A549 (cell line): Measurements from ENCODE around the gene PDX1. TPM values are rescaled to one million over a fixed set of nuclear protein-coding genes. Genes with fewer than 3 reads are reported as not detected.

ENCODE experiments used
- ATAC-seq, 2 experiments: fragments of 200-7000 bp in 1 of 2; fragments of >200 bp in 1 of 2; cut with Nextera tagmentation in 1 of 2; cut with Tn5 transposase in 1 of 2; 3 replicates each; pipeline versions ENCODE4 v1.8.0 to v1.9.1; 2018 to 2020; ENCODE audit warnings: mild to moderate bottlenecking in 1 of 2, moderate library complexity in 1 of 2
- CTCF ChIA-PET: fragments of 300-600 bp; sonication (Branson Sonifier 250); formaldehyde crosslinking; extraction: SDS; loops from one replicate; lab custom pipeline; 2021; ENCODE audit warnings: antibody characterized with exemption, inconsistent platforms; lab: Yijun Ruan, JAX
- POLR2A ChIA-PET: fragments of 350-600 bp; formaldehyde crosslinking; extraction: SDS; loops from one replicate; lab custom pipeline; 2021; ENCODE audit warnings: antibody characterized with exemption, inconsistent platforms; lab: Yijun Ruan, JAX
- DNase-seq, 2 experiments: peaks; one replicate each; pipeline versions ENCODE4 v3.0.0 to v3.0.0-alpha.2; 2011 to 2016; ENCODE audit warnings: low read depth in 1 of 2, low spot score in 1 of 2
- FAIRE-seq: peaks from 2 replicates; lab custom pipeline; 2011; peaks lifted over from hg19 to GRCh38; lab: Jason Lieb, UNC
- H3K27ac ChIP-seq, 2 experiments: fragments of >200 bp; sonication (Bioruptor Twin); formaldehyde crosslinking; 3 replicates each; pipeline ENCODE4 v1.5.1; 2016 to 2017
- H3K4me1 ChIP-seq: fragments of >200 bp; sonication (Bioruptor Twin); formaldehyde crosslinking; 3 replicates; pipeline ENCODE4 v1.6.1; 2016
- H3K4me2 ChIP-seq: fragments of >200 bp; sonication (Bioruptor Twin); formaldehyde crosslinking; 3 replicates; pipeline ENCODE4 v1.6.1; 2016
- H3K4me3 ChIP-seq: fragments of >200 bp; sonication (Bioruptor Twin); formaldehyde crosslinking; 3 replicates; pipeline ENCODE4 v1.5.1; 2016
- H3K9me3 ChIP-seq: fragments of >200 bp; sonication (Bioruptor Twin); formaldehyde crosslinking; 3 replicates; pipeline ENCODE4 v1.6.1; 2016
- ATOH8 ChIP-seq: fragments of 250-450 bp; sonication (Bioruptor Pico); IDR thresholded peaks from 2 replicates; pipeline ENCODE4 v1.5.0; 2020; ENCODE audit warnings: low read depth, mild to moderate bottlenecking, moderate library complexity
- BCL3 ChIP-seq: fragments of >200 bp; sonication (Bioruptor Twin); formaldehyde crosslinking; IDR thresholded peaks from 3 replicates; pipeline ENCODE4 v1.6.1; 2016
- CBX8 ChIP-seq: fragments of 200-600 bp; sonication (generic); IDR thresholded peaks from 2 replicates; pipeline ENCODE4 v1.6.1; 2016
- CEBPB ChIP-seq, 2 experiments: fragments of >200 bp in 1 of 2; sonication (Bioruptor Twin) in 1 of 2; formaldehyde crosslinking in 1 of 2; IDR thresholded peaks; 2 replicates each; pipeline ENCODE4 v1.6.1; 2012 to 2016
- CHD2 ChIP-seq: fragments of 150-350 bp; IDR thresholded peaks from 2 replicates; pipeline ENCODE4 v1.6.1; 2014; ENCODE audit warnings: low read length; ENCODE audit not compliant: partially characterized antibody
- CHD4 ChIP-seq: fragments of 200-600 bp; sonication (generic); IDR thresholded peaks from 2 replicates; pipeline ENCODE4 v1.6.1; 2016; ENCODE audit warnings: antibody characterized with exemption, mild to moderate bottlenecking, borderline replicate concordance
- CTCF ChIP-seq: fragments of >200 bp; sonication (Bioruptor Twin); formaldehyde crosslinking; IDR thresholded peaks from 3 replicates; pipeline ENCODE4 v1.5.1; 2016
- E2F6 ChIP-seq: IDR thresholded peaks from 2 replicates; pipeline ENCODE4 v1.6.1; 2012; ENCODE audit warnings: low read depth, borderline replicate concordance
- ELK1 ChIP-seq: fragments of 150-350 bp; IDR thresholded peaks from 2 replicates; pipeline ENCODE4 v1.6.1; 2014; ENCODE audit warnings: low read depth, mild to moderate bottlenecking, low read length
- EP300 ChIP-seq, 2 experiments: fragments of >200 bp; sonication (Bioruptor Twin); formaldehyde crosslinking; IDR thresholded peaks; 2 replicates in 1 of 2; 3 replicates in 1 of 2; pipeline ENCODE4 v1.6.1; 2016 to 2017
- FOSB ChIP-seq: fragments of 250-450 bp; sonication (Bioruptor Pico); IDR thresholded peaks from 2 replicates; pipeline ENCODE4 v1.5.0; 2020; ENCODE audit warnings: mild to moderate bottlenecking, moderate library complexity
- HEYL ChIP-seq: fragments of 250-450 bp; sonication (Bioruptor Pico); IDR thresholded peaks from 2 replicates; pipeline ENCODE4 v1.8.0; 2021; ENCODE audit warnings: mild to moderate bottlenecking, moderate library complexity
- HMGXB4 ChIP-seq: fragments of 250-450 bp; sonication (Bioruptor Pico); IDR thresholded peaks from 2 replicates; pipeline ENCODE4 v1.5.0; 2021; ENCODE audit warnings: mild to moderate bottlenecking, moderate library complexity, borderline replicate concordance
- HOXB13 ChIP-seq: fragments of 250-450 bp; sonication (Bioruptor Pico); IDR thresholded peaks from 2 replicates; pipeline ENCODE4 v1.5.0; 2020; ENCODE audit warnings: low read depth, mild to moderate bottlenecking, moderate library complexity
- KDM1A ChIP-seq: fragments of 200-600 bp; sonication (generic); IDR thresholded peaks from 2 replicates; pipeline ENCODE4 v1.6.1; 2016; ENCODE audit warnings: low read depth, mild to moderate bottlenecking
- NR3C1 ChIP-seq: fragments of >200 bp; sonication (Bioruptor Twin); formaldehyde crosslinking; IDR thresholded peaks from 3 replicates; pipeline ENCODE4 v1.6.1; 2017
- PBX3 ChIP-seq: IDR thresholded peaks from 2 replicates; pipeline ENCODE4 v1.6.1; 2012
- PHF8 ChIP-seq: fragments of 200-600 bp; sonication (generic); IDR thresholded peaks from 2 replicates; pipeline ENCODE4 v1.6.1; 2016; ENCODE audit warnings: low read depth, mild to moderate bottlenecking, antibody characterized with exemption, moderate library complexity, borderline replicate concordance
- POLR2AphosphoS2 ChIP-seq: conservative IDR thresholded peaks from 2 replicates; pipeline ENCODE4 v1.6.1; 2012; ENCODE audit warnings: low read length, improper control_type of control experiment, inconsistent platforms
- RNF2 ChIP-seq: fragments of 200-600 bp; sonication (generic); IDR thresholded peaks from 2 replicates; pipeline ENCODE4 v1.6.1; 2016; ENCODE audit warnings: low read depth, mild to moderate bottlenecking, antibody characterized with exemption, moderate library complexity, borderline replicate concordance
- SREBF2 ChIP-seq: fragments of 450-650 bp; IDR thresholded peaks from 2 replicates; pipeline ENCODE4 v1.6.1; 2014; ENCODE audit warnings: mild to moderate bottlenecking, moderate library complexity
- ZNF302 ChIP-seq: fragments of 250-450 bp; sonication (Bioruptor Pico); IDR thresholded peaks from 2 replicates; pipeline ENCODE4 v1.9.0; 2021; ENCODE audit warnings: inconsistent platforms, mild to moderate bottlenecking, moderate library complexity
- polyA plus RNA-seq, 4 experiments: library from polyadenylated mRNA; depleted of rRNA in 3 of 4; stranded (reverse); fragments of >200 nt; fragmentation: RNase III in 1 of 4; extraction: RNeasy Plus Mini Kit Qiagen cat#74134 plus additional on column Dnase treatment in 1 of 4; gene quantifications; 2 replicates in 3 of 4; 3 replicates in 1 of 4; pipeline ENCODE4 v1.2.3, GENCODE V29; 2011 to 2017

The PDX1 gene
- polyA plus RNA-seq, 2 of the 4 experiments (the other 2 are of a cell fraction) = 0.04 to 0.06 TPM

- TF ChIP-seq CTCF (no peak), HOXB13 (CRISPR knock-in tag) (no peak), NR3C1 (no peak), SREBF2 (no peak), RNF2 (no peak), POLR2AphosphoS2 (no peak)
These were observed 9.3 kb downstream of the PDX1 start (continued) for GRCh38 chr13:27928805-27929753.

- no peak overlapping the region for H3K4me3 ChIP-seq
- DNase-seq (no peak), ATAC-seq (no peak), FAIRE-seq (no peak)
- POLR2A ChIA-PET = no interaction called here
- no peaks in the 10 kb centered on the region for H3K9me3 ChIP-seq
- H3K27ac ChIP-seq = no peak overlapping the region
- CTCF ChIA-PET = interaction anchor here (1.2 to 1.9 kb wide), 2 partner anchors 24 to 61 kb away, joined by 3 to 11 read pairs; no protein-coding TSS in a partner anchor
- H3K4me2 ChIP-seq = no peak overlapping the region
- H3K4me1 ChIP-seq = no peaks in the 10 kb centered on the region
- no peak for TF ChIP-seq BCL3
- no peak for TF ChIP-seq CBX8
- no peak for TF ChIP-seq HMGXB4 (CRISPR knock-in tag)
- TF ChIP-seq PBX3 = no peak
- no peak for TF ChIP-seq HEYL
- no peak for TF ChIP-seq CHD2
- no peak for TF ChIP-seq ZNF302 (CRISPR knock-in tag)
- TF ChIP-seq SREBF2 = no peak
- TF ChIP-seq EP300 (IDR thresholded peaks at IDR 0.05) = no peak
- TF ChIP-seq FOSB = no peak
- TF ChIP-seq CHD4 = no peak
- TF ChIP-seq ATOH8 (CRISPR knock-in tag) = no peak
- no peak for TF ChIP-seq E2F6
- TF ChIP-seq KDM1A = no peak
- no peak for TF ChIP-seq RNF2
- TF ChIP-seq PHF8 = no peak
- no peak for TF ChIP-seq CEBPB (IDR thresholded peaks at IDR 0.05)
- no peak for TF ChIP-seq ELK1
These were observed 10.1 kb downstream of the PDX1 start for GRCh38 chr13:27929868-27930267.
